Activated T-cell treated with anti-CD3 and anti-CD28 coated beads for 24 hours (primary cell): ENCODE results near the gene PPP1R16B.

Experiments
- DNase-seq: peaks from one replicate; pipeline ENCODE4 v3.0.0-alpha.2; 2020; ENCODE audit warnings: low read depth

Gene PPP1R16B

GRCh38 chr20:38896009-38896594 lies 90.6 kb downstream of the PPP1R16B start:
- no peak for DNase-seq

GRCh38 chr20:38897267-38897666 lies 91.8 kb downstream of the PPP1R16B start:
- DNase-seq: no peak

GRCh38 chr20:38900606-38901005 lies 95.1 kb downstream of the PPP1R16B start:
- DNase-seq: no peak

- no peak for DNase-seq
Measured at GRCh38 chr20:38902601-38903000, 97.1 kb downstream of the PPP1R16B start.

- no peak for DNase-seq
Measured at GRCh38 chr20:38903335-38903734, 97.8 kb downstream of the PPP1R16B start.

GRCh38 chr20:38905375-38905774 lies 99.9 kb downstream of the PPP1R16B start:
- no peak for DNase-seq

- DNase-seq: no peak
Measured at GRCh38 chr20:38907918-38908677, 102.6 kb downstream of the PPP1R16B start.

GRCh38 chr20:38915355-38915754 lies 109.9 kb downstream of the PPP1R16B start:
- DNase-seq: no peak

- no peak for DNase-seq
Measured at GRCh38 chr20:38917657-38918056, 112.2 kb downstream of the PPP1R16B start.

- DNase-seq: no peak
Measured at GRCh38 chr20:38918172-38918571, 112.7 kb downstream of the PPP1R16B start.

GRCh38 chr20:38919683-38920082 lies 114.2 kb downstream of the PPP1R16B start:
- DNase-seq: no peak

GRCh38 chr20:38920411-38920810 lies 114.9 kb downstream of the PPP1R16B start:
- DNase-seq: no peak

- DNase-seq: no peak
Measured at GRCh38 chr20:38920851-38921250, 115.4 kb downstream of the PPP1R16B start.

- no peak for DNase-seq
Measured at GRCh38 chr20:38924718-38925117, 119.2 kb downstream of the PPP1R16B start.

GRCh38 chr20:38926142-38926933 lies 120.8 kb downstream of the PPP1R16B start, which contains the start of gene FAM83D:
Gene FAM83D, plus strand, starts transcription at chr20:38926417. Its CDS starts 26 bp downstream, at chr20:38926443.
- DNase-seq: peak; percentile 95

GRCh38 chr20:38926934-38927616 lies 121.6 kb downstream of the PPP1R16B start:
- DNase-seq: no peak

- DNase-seq: no peak
Measured at GRCh38 chr20:38927902-38928578, 122.5 kb downstream of the PPP1R16B start.

- no peak for DNase-seq
Measured at GRCh38 chr20:38930242-38930569, 124.7 kb downstream of the PPP1R16B start.

GRCh38 chr20:38931984-38932383 lies 126.5 kb downstream of the PPP1R16B start:
- DNase-seq: no peak

- DNase-seq: no peak
Measured at GRCh38 chr20:38932457-38933120, 127.1 kb downstream of the PPP1R16B start.

GRCh38 chr20:38934530-38934929 lies 129.0 kb downstream of the PPP1R16B start:
- DNase-seq: no peak
